SK-N-MC (cell line): ENCODE results near the gene ADORA2B.

Source experiments
- EZH2 ChIP-seq: fragments of 200-600 bp; sonication (generic); IDR thresholded peaks from one replicate; pipeline ENCODE4 v1.6.1; 2017; ENCODE audit warnings: antibody characterized with exemption
- FOXP2 ChIP-seq: optimal IDR thresholded peaks from 2 replicates; pipeline ENCODE3; 2011; ENCODE audit warnings: mild to moderate bottlenecking, moderate library complexity; ENCODE audit not compliant: insufficient read depth; ENCODE audit errors: extremely low read length, control extremely low read depth

- TF ChIP-seq FOXP2 (no peak), EZH2 (no peak)
Measured at GRCh38 chr17:15969463-15969862, 24.5 kb downstream of the ADORA2B start.
